ENCODE data around the gene BAHCC1.

DNA sequence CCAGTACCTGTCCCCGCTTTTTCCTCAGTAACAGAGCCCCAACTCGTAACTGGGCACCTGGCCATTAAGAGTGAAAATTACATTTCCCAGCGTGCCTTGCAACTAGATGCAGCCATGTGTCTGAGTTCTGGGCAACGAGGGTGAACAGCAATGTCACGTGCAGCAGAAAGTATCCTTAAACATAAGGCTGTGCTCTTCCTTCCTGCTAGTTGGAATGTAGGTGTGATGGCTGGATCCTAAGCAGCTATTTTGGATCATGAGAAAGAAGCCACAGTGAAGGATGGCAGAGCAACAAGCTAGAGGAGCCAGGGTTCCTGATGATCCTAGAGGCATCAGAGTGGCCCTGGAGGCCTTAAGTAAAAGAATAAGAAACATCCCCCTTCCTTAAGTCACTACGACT is 81.4 kb downstream of the BAHCC1 start:
- TF ChIP-seq, protein P1, sequence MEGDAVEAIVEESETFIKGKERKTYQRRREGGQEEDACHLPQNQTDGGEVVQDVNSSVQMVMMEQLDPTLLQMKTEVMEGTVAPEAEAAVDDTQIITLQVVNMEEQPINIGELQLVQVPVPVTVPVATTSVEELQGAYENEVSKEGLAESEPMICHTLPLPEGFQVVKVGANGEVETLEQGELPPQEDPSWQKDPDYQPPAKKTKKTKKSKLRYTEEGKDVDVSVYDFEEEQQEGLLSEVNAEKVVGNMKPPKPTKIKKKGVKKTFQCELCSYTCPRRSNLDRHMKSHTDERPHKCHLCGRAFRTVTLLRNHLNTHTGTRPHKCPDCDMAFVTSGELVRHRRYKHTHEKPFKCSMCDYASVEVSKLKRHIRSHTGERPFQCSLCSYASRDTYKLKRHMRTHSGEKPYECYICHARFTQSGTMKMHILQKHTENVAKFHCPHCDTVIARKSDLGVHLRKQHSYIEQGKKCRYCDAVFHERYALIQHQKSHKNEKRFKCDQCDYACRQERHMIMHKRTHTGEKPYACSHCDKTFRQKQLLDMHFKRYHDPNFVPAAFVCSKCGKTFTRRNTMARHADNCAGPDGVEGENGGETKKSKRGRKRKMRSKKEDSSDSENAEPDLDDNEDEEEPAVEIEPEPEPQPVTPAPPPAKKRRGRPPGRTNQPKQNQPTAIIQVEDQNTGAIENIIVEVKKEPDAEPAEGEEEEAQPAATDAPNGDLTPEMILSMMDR (IDR thresholded peaks at IDR 0.05), result no peak
- no peak for TF ChIP-seq POLR2AphosphoS5 (IDR thresholded peaks at IDR 0.05)
